DND-41 (cell line): ENCODE results near the gene LITAFD.

Source experiments
- ATAC-seq: fragments of 200-7000 bp; cut with Tn5 transposase; 3 replicates; pipeline ENCODE4 v1.9.1; 2021; ENCODE audit warnings: low read depth; ENCODE audit not compliant: insufficient read depth
- DNase-seq: peaks from one replicate; pipeline ENCODE4 v3.0.0-alpha.2; 2020
- H2AFZ ChIP-seq: 2 replicates; pipeline ENCODE4 v1.6.0; 2012; ENCODE audit warnings: low read depth, low read length
- H3K27ac ChIP-seq: 2 replicates; pipeline ENCODE4 v1.5.1; 2012; ENCODE audit warnings: low read length, inconsistent platforms
- H3K27me3 ChIP-seq: fragments of 200-600 bp; sonication (generic); 2 replicates; pipeline ENCODE4 v1.6.0; 2012; ENCODE audit warnings: low read length, mild to moderate bottlenecking, inconsistent platforms; ENCODE audit not compliant: insufficient read depth, poor library complexity
- H3K36me3 ChIP-seq: 2 replicates; pipeline ENCODE4 v1.5.1; 2012; ENCODE audit warnings: low read length, inconsistent platforms; ENCODE audit not compliant: insufficient read depth
- H3K4me1 ChIP-seq: 2 replicates; pipeline ENCODE4 v1.5.1; 2012; ENCODE audit warnings: mild to moderate bottlenecking, low read length; ENCODE audit not compliant: insufficient read depth
- H3K4me2 ChIP-seq: 2 replicates; pipeline ENCODE4 v1.6.0; 2012; ENCODE audit warnings: mild to moderate bottlenecking, moderate library complexity, low read length, inconsistent platforms; ENCODE audit not compliant: insufficient read depth
- H3K4me3 ChIP-seq, 2 experiments: fragments of 200-600 bp in 1 of 2; shearing (Covaris generic) in 1 of 2; 2 replicates each; pipeline ENCODE4 v1.5.1; 2012 to 2016; ENCODE audit warnings: inconsistent platforms in 2 of 2, low read length in 2 of 2, mild to moderate bottlenecking in 2 of 2, low read depth in 1 of 2, moderate library complexity in 1 of 2
- H3K79me2 ChIP-seq: 2 replicates; pipeline ENCODE4 v1.6.0; 2012; ENCODE audit warnings: low read length, inconsistent platforms; ENCODE audit not compliant: insufficient read depth
- H3K9ac ChIP-seq: 2 replicates; pipeline ENCODE4 v1.6.0; 2012; ENCODE audit warnings: low read depth, mild to moderate bottlenecking, inconsistent platforms, low read length, moderate library complexity
- H3K9me3 ChIP-seq: 2 replicates; pipeline ENCODE4 v1.5.1; 2012; ENCODE audit warnings: low read length, moderate library complexity, mild to moderate bottlenecking, inconsistent platforms; ENCODE audit not compliant: insufficient read depth, severe bottlenecking
- H4K20me1 ChIP-seq: 2 replicates; pipeline ENCODE4 v1.6.0; 2012; ENCODE audit warnings: low read length; ENCODE audit not compliant: insufficient read depth
- CTCF ChIP-seq: IDR thresholded peaks from 2 replicates; pipeline ENCODE4 v1.5.1; 2012; ENCODE audit warnings: borderline replicate concordance, low read length, moderate library complexity, mild to moderate bottlenecking; ENCODE audit not compliant: poor library complexity, severe bottlenecking; ENCODE audit errors: extremely low read depth
- EZH2 ChIP-seq: IDR thresholded peaks from 3 replicates; pipeline ENCODE4 v1.6.1; 2012; ENCODE audit warnings: borderline replicate concordance, low read depth, mild to moderate bottlenecking, moderate library complexity, low read length, inconsistent platforms; ENCODE audit not compliant: severe bottlenecking

Gene LITAFD

DNA sequence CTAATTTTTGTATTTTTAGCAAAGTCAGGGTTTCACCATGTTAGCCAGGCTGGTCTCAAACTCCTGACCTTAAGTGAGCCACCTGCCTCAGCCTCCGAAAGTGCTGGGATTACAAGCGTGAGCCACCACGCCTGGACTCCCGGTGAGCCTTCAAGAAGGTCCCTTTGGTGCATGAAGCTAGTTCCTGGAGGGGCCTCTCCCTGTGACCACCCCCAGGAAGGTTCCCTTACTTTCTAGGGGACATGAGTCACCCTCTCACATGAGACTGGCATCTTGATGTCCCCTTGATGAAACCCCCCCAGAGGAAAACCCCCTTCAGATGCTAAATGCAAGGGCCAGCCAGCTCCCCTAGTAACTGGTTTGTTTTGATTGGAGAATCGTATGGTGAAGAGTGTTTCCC is 26.2 kb upstream of the LITAFD start:
- no peak for TF ChIP-seq CTCF
- TF ChIP-seq EZH2: no peak
- Histone ChIP-seq H3K4me3 (no peak overlapping the region), H3K79me2 (peaks cover 91% of the 10 kb centered on the region), H3K9me3 (no peaks in the 10 kb centered on the region), H3K27ac (no peak overlapping the region), H3K4me2 (no peak overlapping the region), H3K9ac (no peak overlapping the region), H3K4me1 (peaks cover 14% of the 10 kb centered on the region; the same call in 1 of the 2 replicates), H3K27me3 (no peaks in the 10 kb centered on the region), H2AFZ (no peak overlapping the region), H4K20me1 (peaks cover 82% of the 10 kb centered on the region), H3K36me3 (peaks cover 91% of the 10 kb centered on the region)
- DNase-seq (no peak), ATAC-seq (no peak)

DNA sequence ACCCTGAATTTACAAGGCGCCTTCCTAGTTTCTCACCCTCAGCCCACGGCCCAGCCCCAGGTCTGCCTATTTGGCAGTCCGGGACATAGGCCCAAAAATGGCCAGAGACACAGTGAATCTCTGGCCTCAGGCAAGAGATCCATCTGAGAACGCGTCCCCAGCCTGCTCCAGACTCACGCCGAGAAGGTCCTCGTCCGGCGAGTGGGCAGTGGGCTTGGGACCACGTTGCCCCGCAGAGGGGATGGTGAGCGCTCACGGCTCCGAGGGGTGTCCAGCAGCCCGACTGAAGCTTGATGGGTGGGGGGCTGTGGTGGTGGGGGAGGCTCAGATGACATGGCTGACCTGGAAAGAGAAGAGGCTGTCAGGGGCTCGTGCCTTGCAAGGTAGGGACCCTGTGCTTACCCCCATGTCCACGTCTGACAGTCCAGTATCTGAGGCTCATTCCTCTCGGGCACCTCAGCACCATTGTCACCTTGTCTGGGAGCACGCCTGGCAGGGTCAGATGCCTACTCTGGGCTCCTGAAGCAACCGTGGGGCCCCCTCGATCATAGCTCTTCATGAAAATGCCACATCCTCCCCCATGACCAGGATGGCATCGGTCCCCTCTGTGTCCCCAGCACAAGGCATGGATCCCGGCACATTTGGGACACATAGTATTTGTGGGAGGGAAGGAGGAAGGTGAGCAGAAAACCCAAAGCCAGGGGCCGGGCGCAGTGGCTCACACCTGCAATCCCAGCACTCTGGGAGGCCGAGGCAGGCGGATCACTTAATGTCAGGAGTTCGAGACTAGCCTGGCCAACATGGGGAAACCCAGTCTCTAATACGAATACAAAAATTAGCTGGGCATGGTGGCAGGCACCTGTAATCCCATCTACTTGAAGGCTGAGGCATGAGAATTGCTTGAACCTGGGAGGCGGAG is 22.9 kb upstream of the LITAFD start:
- Histone ChIP-seq H3K9me3 (no peaks in the 10 kb centered on the region), H3K27me3 (no peaks in the 10 kb centered on the region), H3K79me2 (peaks cover 98% of the 10 kb centered on the region), H3K9ac (no peak overlapping the region), H3K4me3 (no peak overlapping the region), H3K27ac (peak overlapping the region; percentile 18; the same call in 1 of the 2 replicates), H2AFZ (no peak overlapping the region), H3K4me2 (no peak overlapping the region; the same call in 1 of the 2 replicates), H4K20me1 (peaks cover 90% of the 10 kb centered on the region), H3K4me1 (peaks cover 43% of the 10 kb centered on the region), H3K36me3 (peaks cover 90% of the 10 kb centered on the region)
- DNase-seq (no peak), ATAC-seq (no peak)
- TF ChIP-seq CTCF (no peak), EZH2 (no peak)

GRCh38 chr16:8859913-8860881 is 22.0 kb upstream of the LITAFD start:
- H3K27me3 ChIP-seq: no peaks in the 10 kb centered on the region
- peaks cover 90% of the 10 kb centered on the region for H3K36me3 ChIP-seq
- H3K4me3 ChIP-seq: no peak overlapping the region
- H3K27ac ChIP-seq: no peak overlapping the region
- H3K9ac ChIP-seq: no peak overlapping the region
- H3K4me2 ChIP-seq: 0 out of 2 replicates have a peak overlapping the region, but pooled peaks have one; percentile 5
- H2AFZ ChIP-seq: no peak overlapping the region
- no peaks in the 10 kb centered on the region for H3K9me3 ChIP-seq
- ATAC-seq (no peak), DNase-seq (no peak)
- peaks cover 98% of the 10 kb centered on the region for H3K79me2 ChIP-seq
- H4K20me1 ChIP-seq: peaks cover 91% of the 10 kb centered on the region
- peaks cover 52% of the 10 kb centered on the region for H3K4me1 ChIP-seq
- no peak for TF ChIP-seq CTCF
- TF ChIP-seq EZH2: no peak
